SK-N-SH (cell line): Measurements from ENCODE around the gene UPB1. TPM values are rescaled to one million over a fixed set of nuclear protein-coding genes. Genes with fewer than 3 reads are reported as not detected.
A peak's percentile ranks its signal among the peaks of the same experiment; 100 is the strongest.
"Not testable (repeated sequence)": the region's sequence is repeated elsewhere in the genome, so short reads cannot be mapped to it uniquely, and the experiment has no call there.

Experiments
- CTCF ChIA-PET: fragments of 300-600, 350-600 bp; formaldehyde crosslinking; extraction: SDS; loops from one replicate; lab custom pipeline; 2021; lab: Yijun Ruan, JAX
- POLR2A ChIA-PET: fragments of 350-600 bp; sonication (Branson Sonifier 250); formaldehyde crosslinking; extraction: SDS; loops from one replicate; lab custom pipeline; 2020; ENCODE audit warnings: antibody characterized with exemption, inconsistent platforms; lab: Yijun Ruan, JAX
- DNase-seq: peaks from one replicate; pipeline ENCODE4 v3.0.0; 2012
- H2AFZ ChIP-seq: fragments of 200-600 bp; sonication (generic); 2 replicates; pipeline ENCODE4 v1.8.1; 2016; ENCODE audit warnings: antibody characterized with exemption, mild to moderate bottlenecking, low read depth
- H3F3A ChIP-seq: fragments of 200-600 bp; sonication (generic); replicated peaks from 2 replicates; pipeline ENCODE3; 2016; ENCODE audit warnings: antibody characterized with exemption, mild to moderate bottlenecking; ENCODE audit not compliant: insufficient read depth
- H3K27ac ChIP-seq, 2 experiments: fragments of 200-500 bp in 1 of 2; fragments of 200-600 bp in 1 of 2; sonication (Bioruptor generic) in 1 of 2; sonication (generic), shearing (Covaris generic) in 1 of 2; 2 replicates each; pipeline versions ENCODE4 v1.5.1 to v1.6.1; 2014 to 2016; ENCODE audit warnings: low read depth in 2 of 2, inconsistent platforms in 1 of 2, low read length in 1 of 2, mild to moderate bottlenecking in 1 of 2, mixed read lengths in 1 of 2
- H3K27me3 ChIP-seq: fragments of 200-600 bp; sonication (generic), shearing (Covaris generic); 2 replicates; pipeline ENCODE4 v1.6.1; 2016; ENCODE audit warnings: mixed run types; ENCODE audit not compliant: insufficient read depth
- H3K36me3 ChIP-seq, 2 experiments: fragments of 200-500 bp in 1 of 2; fragments of 200-600 bp in 1 of 2; sonication (Bioruptor generic) in 1 of 2; sonication (generic) in 1 of 2; replicated peaks in 1 of 2; 2 replicates each; pipeline versions ENCODE3 to v1.5.1; 2014 to 2016; ENCODE audit warnings: low read length in 1 of 2, mild to moderate bottlenecking in 1 of 2; ENCODE audit not compliant: insufficient read depth in 2 of 2, control insufficient read depth in 1 of 2
- H3K4me1 ChIP-seq, 2 experiments: fragments of 200-500 bp in 1 of 2; fragments of 200-600 bp in 1 of 2; sonication (Bioruptor generic) in 1 of 2; sonication (generic), shearing (Covaris generic) in 1 of 2; 2 replicates each; pipeline versions ENCODE4 v1.5.1 to v1.6.1; 2014 to 2016; ENCODE audit warnings: low read depth in 1 of 2, low read length in 1 of 2, mixed run types in 1 of 2; ENCODE audit not compliant: insufficient read depth in 2 of 2, control insufficient read depth in 1 of 2
- H3K4me2 ChIP-seq: fragments of 200-600 bp; sonication (generic), shearing (Covaris generic); 2 replicates; pipeline ENCODE4 v1.6.1; 2017; ENCODE audit warnings: mixed run types
- H3K4me3 ChIP-seq, 2 experiments: fragments of 200-500 bp in 1 of 2; fragments of 200-600 bp in 1 of 2; sonication (Bioruptor generic) in 1 of 2; sonication (generic), shearing (Covaris generic) in 1 of 2; 2 replicates each; pipeline versions ENCODE4 v1.5.1 to v1.8.1; 2014 to 2016; ENCODE audit warnings: low read depth in 2 of 2, inconsistent platforms in 1 of 2, low read length in 1 of 2, mild to moderate bottlenecking in 1 of 2, mixed read lengths in 1 of 2, moderate library complexity in 1 of 2
- H3K79me2 ChIP-seq: fragments of 200-600 bp; sonication (generic); 2 replicates; pipeline ENCODE4 v1.8.1; 2017; ENCODE audit warnings: mild to moderate bottlenecking; ENCODE audit not compliant: insufficient read depth
- H3K9ac ChIP-seq: fragments of 200-600 bp; sonication (generic); 2 replicates; pipeline ENCODE4 v1.6.1; 2017; ENCODE audit warnings: mixed run types
- H3K9me2 ChIP-seq: fragments of 200-600 bp; sonication (generic); 2 replicates; pipeline ENCODE4 v1.6.1; 2017; ENCODE audit warnings: mixed run types
- H3K9me3 ChIP-seq: fragments of 200-600 bp; sonication (generic); 2 replicates; pipeline ENCODE4 v1.6.1; 2017; ENCODE audit warnings: mixed run types, mild to moderate bottlenecking, moderate library complexity
- H4K20me1 ChIP-seq: fragments of 200-600 bp; sonication (generic); 2 replicates; pipeline ENCODE4 v1.6.1; 2017; ENCODE audit warnings: mild to moderate bottlenecking, mixed run types; ENCODE audit not compliant: insufficient read depth
- CTCF ChIP-seq: fragments of 200-600 bp; sonication (generic); IDR thresholded peaks from 2 replicates; pipeline ENCODE4 v1.6.1; 2017; ENCODE audit warnings: antibody characterized with exemption, mild to moderate bottlenecking, moderate library complexity
- ELF1 ChIP-seq: IDR thresholded peaks from 2 replicates; pipeline ENCODE4 v1.4.0; 2012
- FOSL2 ChIP-seq: IDR thresholded peaks from 2 replicates; pipeline ENCODE4 v1.4.0; 2012; ENCODE audit warnings: low read depth, mild to moderate bottlenecking, moderate library complexity, borderline replicate concordance
- FOXJ3 ChIP-seq: sonication (generic); formaldehyde crosslinking; IDR thresholded peaks from 2 replicates; pipeline ENCODE4 v1.5.1; 2020; ENCODE audit warnings: mild to moderate bottlenecking, missing genetic modification reagents
- GABPA ChIP-seq: IDR thresholded peaks from 2 replicates; pipeline ENCODE4 v1.4.0; 2012; ENCODE audit warnings: low read depth, mild to moderate bottlenecking
- GATA2 ChIP-seq: sonication (generic); formaldehyde crosslinking; IDR thresholded peaks from 2 replicates; pipeline ENCODE4 v1.5.0; 2020; ENCODE audit warnings: mild to moderate bottlenecking, missing genetic modification reagents
- JUND ChIP-seq: IDR thresholded peaks from 2 replicates; pipeline ENCODE4 v1.4.0; 2012
- NFIC ChIP-seq: IDR thresholded peaks from 2 replicates; pipeline ENCODE4 v1.4.0; 2012; ENCODE audit warnings: borderline replicate concordance
- POLR2AphosphoS5 ChIP-seq: IDR thresholded peaks from 2 replicates; pipeline ENCODE4 v1.6.1; 2012; ENCODE audit warnings: low read depth, low read length
- RCOR1 ChIP-seq: fragments of 150-350 bp; IDR thresholded peaks from 2 replicates; pipeline ENCODE4 v1.6.1; 2017; ENCODE audit warnings: antibody characterized with exemption, low read length
- RXRA ChIP-seq: IDR thresholded peaks from 2 replicates; pipeline ENCODE4 v1.4.0; 2012; ENCODE audit warnings: low read depth, mild to moderate bottlenecking, borderline replicate concordance
- SIN3A ChIP-seq: IDR thresholded peaks from 2 replicates; pipeline ENCODE4 v1.6.1; 2012; ENCODE audit warnings: low read depth, mild to moderate bottlenecking, low read length, moderate library complexity, borderline replicate concordance
- SMC3 ChIP-seq: IDR thresholded peaks from 2 replicates; pipeline ENCODE4 v1.6.1; 2012; ENCODE audit warnings: low read depth, low read length, improper control_type of control experiment
- TCF12 ChIP-seq: IDR thresholded peaks from 2 replicates; pipeline ENCODE4 v1.4.0; 2012
- WGBS: methylation state at CpG from one replicate; pipeline ENCODE4 v1.1.6; 2017; ENCODE audit warnings: low lambda C conversion rate; 5-methylcytosine and 5-hydroxymethylcytosine counted together
- polyA plus RNA-seq, 3 experiments: library from polyadenylated mRNA; depleted of rRNA; stranded (reverse); fragments of >200 nt; gene quantifications; 2 replicates each; pipeline ENCODE4 v1.2.3, GENCODE V29; 2012
- TF ChIP-seq, protein P1 (sequence below): IDR thresholded peaks from 2 replicates; pipeline ENCODE4; 2012
- TF ChIP-seq, protein P2 (sequence below): fragments of 150-350 bp; IDR thresholded peaks from 2 replicates; pipeline ENCODE4 v1.6.1; 2017; ENCODE audit warnings: antibody characterized with exemption, low read length, low read depth, borderline replicate concordance

The UPB1 gene
- polyA plus RNA-seq, 1 of the 3 experiments (the other 2 are of a cell fraction) = 0.30 TPM

- H3K27ac ChIP-seq = no peak overlapping the region
- H3K9ac ChIP-seq = no peak overlapping the region
- peaks cover 35% of the 10 kb centered on the region for H3F3A ChIP-seq
- H3K9me2 ChIP-seq = no peaks in the 10 kb centered on the region
- 54% methylated on average over 2 of the region's 2 CpGs for WGBS
- POLR2A ChIA-PET = no interaction called here
- H3K27me3 ChIP-seq = no peaks in the 10 kb centered on the region
- no peak for DNase-seq
- TF ChIP-seq, protein P1, sequence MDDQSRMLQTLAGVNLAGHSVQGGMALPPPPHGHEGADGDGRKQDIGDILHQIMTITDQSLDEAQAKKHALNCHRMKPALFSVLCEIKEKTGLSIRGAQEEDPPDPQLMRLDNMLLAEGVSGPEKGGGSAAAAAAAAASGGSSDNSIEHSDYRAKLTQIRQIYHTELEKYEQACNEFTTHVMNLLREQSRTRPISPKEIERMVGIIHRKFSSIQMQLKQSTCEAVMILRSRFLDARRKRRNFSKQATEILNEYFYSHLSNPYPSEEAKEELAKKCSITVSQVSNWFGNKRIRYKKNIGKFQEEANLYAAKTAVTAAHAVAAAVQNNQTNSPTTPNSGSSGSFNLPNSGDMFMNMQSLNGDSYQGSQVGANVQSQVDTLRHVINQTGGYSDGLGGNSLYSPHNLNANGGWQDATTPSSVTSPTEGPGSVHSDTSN = peak; percentile 45
- TF ChIP-seq NFIC = peak; percentile 43; the same call in 1 of the 2 replicates
- no peak for TF ChIP-seq GABPA
- peak; percentile 21; the same call in 1 of the 2 replicates for TF ChIP-seq TCF12
- TF ChIP-seq RCOR1 = no peak
- TF ChIP-seq, all 33 proteins: peak for 3
- H3K79me2 ChIP-seq = no peaks in the 10 kb centered on the region
- H3K36me3 ChIP-seq = no peaks in the 10 kb centered on the region
- no peak overlapping the region for H3K4me2 ChIP-seq
- H2AFZ ChIP-seq = no peak overlapping the region
- no peaks in the 10 kb centered on the region for H3K9me3 ChIP-seq
- no peak overlapping the region for H3K4me3 ChIP-seq
- no peaks in the 10 kb centered on the region for H4K20me1 ChIP-seq
- CTCF ChIA-PET = interaction anchor here (2.3 kb wide), 1 partner anchor 13 kb away, joined by 5 read pairs; no protein-coding TSS in a partner anchor
- H3K4me1 ChIP-seq = peaks cover 0 to 10% of the 10 kb centered on the region in 2 experiments; a peak in 3 of 4 replicates
Measured at GRCh38 chr22:24489011-24489410, 6.1 kb upstream of the UPB1 start.

DNA sequence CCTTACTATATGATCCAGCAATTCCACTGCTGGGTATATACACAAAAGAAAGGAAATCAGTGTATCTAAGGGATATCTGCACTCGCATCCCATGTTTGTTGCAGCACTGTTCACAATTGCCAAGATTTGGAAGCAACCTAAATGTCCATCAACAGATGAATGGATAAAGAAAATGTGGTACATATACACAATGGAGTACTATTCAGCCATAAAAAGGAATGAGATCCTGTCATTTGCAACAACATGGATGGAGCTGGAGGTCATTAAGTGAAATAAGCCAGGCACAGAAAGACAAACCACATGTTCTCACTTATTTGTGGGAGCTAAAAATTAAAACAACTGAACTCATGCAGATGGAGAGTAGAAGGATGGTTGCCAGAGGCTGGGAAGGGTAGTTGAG, 5.7 kb upstream of the UPB1 start:
- H3K79me2 ChIP-seq, H3K27me3 ChIP-seq, H2AFZ ChIP-seq, H4K20me1 ChIP-seq, H3K27ac ChIP-seq, H3K9me2 ChIP-seq, H3K9ac ChIP-seq, DNase-seq, H3K4me3 ChIP-seq, H3K4me1 ChIP-seq, POLR2A ChIA-PET, H3K9me3 ChIP-seq, H3K4me2 ChIP-seq, H3K36me3 ChIP-seq, CTCF ChIA-PET: not testable (repeated sequence)
- WGBS = 100% methylated on average over 1 of the region's 1 CpG
- peaks cover 30% of the 10 kb centered on the region for H3F3A ChIP-seq

DNA sequence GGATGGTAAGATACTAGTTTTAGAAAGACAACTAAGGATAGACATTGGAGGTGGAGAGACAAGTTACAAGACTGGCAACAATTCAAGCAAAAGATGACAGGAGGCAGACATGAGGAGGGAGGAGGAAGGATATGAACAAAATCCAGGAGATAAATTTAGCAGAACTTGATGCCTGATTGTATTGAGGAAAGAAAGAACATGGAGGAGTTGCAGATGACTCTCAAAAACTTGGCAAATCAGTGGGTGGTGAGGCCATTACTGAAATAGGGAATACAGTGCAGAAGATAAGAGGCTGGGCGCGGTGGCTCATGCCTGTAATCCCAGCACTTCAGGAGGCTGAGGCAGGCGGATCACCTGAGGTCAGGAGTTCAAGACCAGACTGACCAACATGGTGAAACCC, 2.7 kb upstream of the UPB1 start:
- H3K4me2 ChIP-seq = no peak overlapping the region
- TF ChIP-seq SMC3 (no peak), ELF1 (no peak), SIN3A (no peak), JUND (no peak), RXRA (no peak), POLR2AphosphoS5 (no peak), FOSL2 (no peak), CTCF (no peak), GATA2 (CRISPR knock-in tag) (no peak), GABPA (no peak), FOXJ3 (CRISPR knock-in tag) (no peak)
- TF ChIP-seq, protein P2, sequence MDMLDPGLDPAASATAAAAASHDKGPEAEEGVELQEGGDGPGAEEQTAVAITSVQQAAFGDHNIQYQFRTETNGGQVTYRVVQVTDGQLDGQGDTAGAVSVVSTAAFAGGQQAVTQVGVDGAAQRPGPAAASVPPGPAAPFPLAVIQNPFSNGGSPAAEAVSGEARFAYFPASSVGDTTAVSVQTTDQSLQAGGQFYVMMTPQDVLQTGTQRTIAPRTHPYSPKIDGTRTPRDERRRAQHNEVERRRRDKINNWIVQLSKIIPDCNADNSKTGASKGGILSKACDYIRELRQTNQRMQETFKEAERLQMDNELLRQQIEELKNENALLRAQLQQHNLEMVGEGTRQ = no peak
- H3K36me3 ChIP-seq = no peaks in the 10 kb centered on the region
- 100% methylated on average over 3 of the region's 3 CpGs for WGBS
- no peak overlapping the region for H2AFZ ChIP-seq
- ChIA-PET POLR2A (no interaction called here), CTCF (no interaction called here)
- no peaks in the 10 kb centered on the region for H3K27me3 ChIP-seq
- H3F3A ChIP-seq = peaks cover 7% of the 10 kb centered on the region
- no peak overlapping the region for H3K27ac ChIP-seq
- peaks cover 0 to 18% of the 10 kb centered on the region in 2 experiments; a peak in 1 of 4 replicates for H3K4me1 ChIP-seq
- H3K4me3 ChIP-seq = no peak overlapping the region
- no peak for DNase-seq
- no peaks in the 10 kb centered on the region for H3K79me2 ChIP-seq
- no peaks in the 10 kb centered on the region for H3K9me3 ChIP-seq
- no peaks in the 10 kb centered on the region for H3K9me2 ChIP-seq
- H3K9ac ChIP-seq = no peak overlapping the region
- H4K20me1 ChIP-seq = no peaks in the 10 kb centered on the region
